Measurements from ENCODE around the gene GRIA3.

The GRIA3 gene

GRCh38 chrX:123184219-123184865 is at the start of gene GRIA3:
Gene GRIA3 (plus strand): TSS chrX:123184278. CDS start chrX:123184536, 258 bp downstream.
- DNase-seq, result no peak

GRCh38 chrX:123138473-123138872 is 45.6 kb upstream of the GRIA3 start:
- DNase-seq, result no peak

- no peak for DNase-seq
Measured at GRCh38 chrX:123140454-123140853, 43.6 kb upstream of the GRIA3 start.

GRCh38 chrX:123140904-123141303 is 43.2 kb upstream of the GRIA3 start:
- no peak for DNase-seq

GRCh38 chrX:123153846-123154335 is 30.2 kb upstream of the GRIA3 start:
- no peak for DNase-seq

- DNase-seq, result no peak
Measured at GRCh38 chrX:123155327-123155726, 28.8 kb upstream of the GRIA3 start.

- no peak for DNase-seq
Measured at GRCh38 chrX:123157586-123157985, 26.5 kb upstream of the GRIA3 start.

- DNase-seq, result no peak
Measured at GRCh38 chrX:123159403-123159802, 24.7 kb upstream of the GRIA3 start.

GRCh38 chrX:123167621-123168020 is 16.5 kb upstream of the GRIA3 start:
- DNase-seq, result no peak

GRCh38 chrX:123169247-123169901 is 14.7 kb upstream of the GRIA3 start:
- no peak for DNase-seq

GRCh38 chrX:123170546-123170945 is 13.5 kb upstream of the GRIA3 start:
- no peak for DNase-seq

GRCh38 chrX:123171781-123172180 is 12.3 kb upstream of the GRIA3 start:
- DNase-seq, result no peak

GRCh38 chrX:123172869-123173268 is 11.2 kb upstream of the GRIA3 start:
- DNase-seq, result no peak

GRCh38 chrX:123173833-123174232 is 10.2 kb upstream of the GRIA3 start:
- DNase-seq, result no peak

- DNase-seq, result no peak
Measured at GRCh38 chrX:123175366-123176122, 8.5 kb upstream of the GRIA3 start.

GRCh38 chrX:123181233-123181914 is 2.7 kb upstream of the GRIA3 start:
- no peak for DNase-seq

GRCh38 chrX:123184866-123185276 is 793 bp downstream of the GRIA3 start:
- no peak for DNase-seq

- DNase-seq, result no peak
Measured at GRCh38 chrX:123185721-123186120, 1.6 kb downstream of the GRIA3 start.

- DNase-seq, result no peak
Measured at GRCh38 chrX:123186801-123187200, 2.7 kb downstream of the GRIA3 start.

- no peak for DNase-seq
Measured at GRCh38 chrX:123188081-123188480, 4.0 kb downstream of the GRIA3 start.

GRCh38 chrX:123189338-123189737 is 5.3 kb downstream of the GRIA3 start:
- DNase-seq, result no peak

- DNase-seq, result no peak
Measured at GRCh38 chrX:123190096-123190495, 6.0 kb downstream of the GRIA3 start.

- no peak for DNase-seq
Measured at GRCh38 chrX:123193101-123193500, 9.0 kb downstream of the GRIA3 start.
